Measurements from ENCODE around the gene RNPEPL1. TPM values are rescaled to one million over a fixed set of nuclear protein-coding genes. Genes with fewer than 3 reads are reported as not detected.

The RNPEPL1 gene
- total RNA-seq, 4 donors from 2014 or later, result 41.6 to 97.4 (median 71.8) TPM

DNA sequence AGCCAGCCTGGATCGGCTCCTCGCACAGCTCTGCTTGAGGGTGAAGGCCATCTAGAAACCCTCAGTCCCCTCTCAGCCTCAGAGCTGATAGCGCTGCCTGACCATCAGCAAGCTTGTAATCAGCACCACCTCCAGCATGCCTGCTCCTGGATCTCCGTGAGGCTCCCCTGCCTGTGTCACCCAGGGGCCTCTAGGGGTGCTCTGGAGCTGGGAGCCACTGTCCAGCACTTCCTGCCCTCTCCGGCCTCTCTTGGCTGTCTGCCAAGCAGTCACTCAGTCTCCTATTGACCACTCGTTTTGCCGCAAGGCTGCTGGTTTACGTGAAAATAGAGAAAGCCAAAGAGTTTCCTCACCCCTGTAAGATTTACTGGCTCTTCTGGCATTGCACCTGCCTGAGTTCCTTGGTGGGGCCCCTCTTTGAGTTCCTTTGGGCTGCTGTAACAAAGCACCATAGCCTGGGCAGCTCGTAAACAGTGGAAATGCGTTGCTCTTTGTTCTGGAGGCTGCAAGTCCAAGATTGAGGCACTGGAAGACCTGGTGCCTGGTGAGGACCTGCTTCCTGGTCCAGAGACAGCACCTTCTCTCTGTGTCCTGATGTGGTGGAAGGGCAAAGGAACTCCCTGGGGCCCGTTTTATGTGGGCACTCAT, 36.1 kb downstream of the RNPEPL1 start:
- DNase-seq (ENCODE audit: low spot score) (no peak), ATAC-seq (ENCODE audit: low FRiP score) (peak; percentile 46)
- no peak for TF ChIP-seq CTCF (IDR thresholded peaks at IDR 0.05)

DNA sequence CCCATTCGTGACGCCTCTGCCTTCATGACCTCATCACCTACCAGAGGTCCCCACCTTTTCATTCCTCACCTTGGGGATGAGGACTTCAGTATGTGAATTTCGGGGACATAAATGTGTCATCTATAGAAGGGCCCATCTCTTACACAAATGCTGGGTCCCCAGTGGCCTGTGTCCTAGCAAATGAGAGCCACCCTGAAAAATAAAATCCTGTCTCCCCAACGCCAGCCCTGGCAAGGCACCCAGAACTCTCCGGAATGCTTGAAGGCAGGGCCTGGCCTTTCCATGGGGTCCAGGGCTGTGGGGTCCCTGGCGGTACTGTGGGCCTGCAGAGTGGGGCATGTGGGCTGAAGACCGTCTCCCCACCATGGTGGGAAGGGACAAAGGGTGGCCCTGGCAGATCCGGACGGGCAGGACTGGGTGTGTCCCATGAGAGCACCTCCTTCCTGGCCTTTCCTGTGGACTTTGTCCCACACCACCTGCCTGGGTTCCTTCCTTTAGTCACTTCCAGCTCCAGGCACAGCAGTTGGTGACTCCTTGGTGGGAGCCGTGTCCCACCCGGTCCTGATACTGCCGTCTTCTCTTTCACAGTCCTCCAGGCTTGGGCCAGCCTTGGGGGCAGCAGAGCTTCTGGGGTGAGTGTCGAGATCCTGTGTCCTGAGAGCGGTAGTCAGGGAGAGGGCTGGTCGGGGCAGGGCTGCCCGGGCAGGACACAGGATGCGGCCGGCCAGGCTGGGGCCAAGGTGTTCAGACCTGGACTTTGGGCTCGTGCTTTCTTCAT, 36.8 kb downstream of the RNPEPL1 start:
- ATAC-seq (ENCODE audit: low FRiP score), result no peak
- no peak for TF ChIP-seq CTCF (IDR thresholded peaks at IDR 0.05)
- no peak for DNase-seq (ENCODE audit: low spot score)

DNA sequence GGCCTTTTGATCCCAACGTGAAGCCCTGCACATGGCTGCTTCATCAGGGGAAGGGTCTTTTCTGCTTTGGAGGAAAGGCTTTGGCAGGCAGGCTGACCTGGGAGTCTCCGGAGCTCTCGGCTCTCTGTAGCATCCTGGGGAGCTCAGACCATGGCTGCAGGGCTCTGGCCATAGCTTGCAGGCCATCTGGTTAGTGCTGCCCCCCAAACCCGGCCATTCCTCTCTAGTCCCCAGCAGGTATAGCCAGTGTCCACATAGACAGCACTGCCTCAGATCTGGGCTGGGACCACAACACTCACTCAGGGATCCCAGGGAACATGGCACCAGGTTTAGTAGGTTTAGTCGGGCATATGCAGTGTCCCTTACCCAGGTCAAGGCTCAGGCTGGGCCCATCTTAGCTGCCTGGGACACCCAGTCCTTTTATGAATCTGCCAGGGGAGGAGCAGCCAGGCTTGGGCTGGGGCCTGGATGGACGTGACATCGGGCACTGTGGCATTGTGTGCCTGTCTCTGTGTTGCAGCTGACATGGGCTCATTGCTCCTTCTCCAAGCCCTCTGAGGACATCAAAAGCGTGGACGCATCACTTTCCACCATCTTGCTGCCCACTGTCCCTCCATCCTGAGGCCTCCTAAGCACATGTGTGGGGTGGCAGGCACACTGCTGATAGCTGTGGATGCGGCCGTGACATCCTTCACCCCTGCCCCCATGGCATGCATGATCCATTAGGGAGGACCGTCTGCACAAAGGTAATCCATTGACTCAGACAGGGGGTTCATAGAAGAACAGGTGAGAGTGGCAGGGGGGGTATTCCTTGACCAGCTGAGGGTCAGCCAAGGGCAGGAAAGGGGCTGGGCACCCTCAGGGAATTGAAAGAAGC, 37.8 kb downstream of the RNPEPL1 start:
- no peak for DNase-seq (ENCODE audit: low spot score)
- TF ChIP-seq CTCF (IDR thresholded peaks at IDR 0.05), result no peak
- no peak for ATAC-seq (ENCODE audit: low FRiP score)

DNA sequence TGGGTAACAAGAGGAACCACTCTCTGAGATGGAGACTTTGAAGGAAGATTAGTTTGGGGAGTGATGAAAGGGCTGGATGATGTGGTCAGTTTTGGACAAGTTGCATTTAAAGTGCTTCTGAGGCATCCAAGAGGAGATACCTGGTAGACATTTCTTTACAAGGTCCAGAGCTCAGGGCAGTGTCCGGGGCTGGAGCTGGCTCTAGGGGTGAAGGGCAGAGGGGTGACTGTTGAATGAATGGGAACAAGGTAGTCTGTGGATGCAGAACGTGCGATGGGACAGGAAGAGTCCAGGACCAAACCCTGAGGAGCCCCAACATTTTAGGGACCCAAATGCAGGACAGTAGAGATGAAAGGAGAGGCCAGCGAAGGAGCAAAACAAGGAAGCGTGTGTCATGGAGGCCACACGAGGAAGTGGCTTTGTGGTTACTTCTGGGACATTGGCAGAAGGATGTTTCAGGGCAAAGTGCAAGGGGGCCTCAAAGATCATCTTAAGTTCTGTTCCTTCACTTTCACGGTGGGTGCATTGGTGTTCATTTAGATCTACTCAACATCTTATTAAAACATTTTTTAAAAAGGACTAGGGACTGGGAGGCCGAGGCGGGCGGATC, 43.4 kb downstream of the RNPEPL1 start:
- ATAC-seq (ENCODE audit: low FRiP score), result no peak

GRCh38 chr2:240613781-240614180, 45.5 kb downstream of the RNPEPL1 start:
- ATAC-seq (ENCODE audit: low FRiP score), result no peak
- TF ChIP-seq CTCF (IDR thresholded peaks at IDR 0.05), result no peak
- no peak for DNase-seq (ENCODE audit: low spot score)

More for the DNA sequence above, 43.4 kb downstream of the RNPEPL1 start:
- no peak for TF ChIP-seq CTCF (IDR thresholded peaks at IDR 0.05)
- DNase-seq (ENCODE audit: low spot score), result no peak

DNA sequence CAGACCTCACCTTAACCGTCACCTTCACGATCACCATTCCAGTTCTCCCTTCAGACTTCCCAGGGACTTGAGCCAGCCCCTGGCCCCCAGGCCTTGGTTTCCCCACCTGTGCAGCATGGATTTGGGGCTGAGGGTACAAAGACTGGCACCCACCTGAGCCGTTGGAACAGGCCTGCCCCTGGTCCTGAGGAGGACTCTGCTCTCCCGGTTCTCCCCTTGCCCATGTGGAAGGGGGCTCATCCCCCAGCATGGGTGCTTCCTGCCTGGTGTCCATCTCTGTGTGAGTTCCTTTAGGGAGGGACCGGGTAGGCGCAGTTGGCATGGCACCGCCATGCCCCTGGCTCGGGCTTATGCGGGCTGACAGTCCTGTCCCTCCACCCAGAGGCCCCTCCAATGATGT, 46.1 kb downstream of the RNPEPL1 start:
- DNase-seq (ENCODE audit: low spot score) (no peak), ATAC-seq (ENCODE audit: low FRiP score) (no peak)
- TF ChIP-seq CTCF (IDR thresholded peaks at IDR 0.05), result no peak

Data from omental fat pad (tissue), 4 donors.